Measurements from ENCODE around the gene ZNF124.

ZNF124 gene

GRCh38 chr1:247115141-247115510 lies 56.7 kb downstream of the ZNF124 start:
- Histone ChIP-seq H3K27ac (ENCODE audit: low read length, poor library complexity, severe bottlenecking) (no peak overlapping the region), H3K4me2 (ENCODE audit: low read length, poor library complexity, severe bottlenecking) (no peak overlapping the region), H3K27me3 (ENCODE audit: control insufficient read depth in 1 of 2, insufficient read depth in 1 of 2, low read length in 2 of 2) (no peaks in the 10 kb centered on the region), H2BK120ac (ENCODE audit: low read depth, low read length) (no peak overlapping the region), H3K9ac (ENCODE audit: low read length) (no peak overlapping the region), H2AFZ (ENCODE audit: low read depth, low read length) (no peak overlapping the region), H3K4me3 (ENCODE audit: insufficient read depth in 1 of 2, low read depth in 1 of 2, low read length in 2 of 2) (no peak overlapping the region), H3K36me3 (ENCODE audit: control insufficient read depth in 1 of 2, insufficient read depth in 2 of 2, low read depth in 1 of 2, low read length in 2 of 2) (no peaks in the 10 kb centered on the region), H3K4ac (ENCODE audit: low read depth in 1 of 2, low read length in 2 of 2) (no peak overlapping the region), H3K9me3 (ENCODE audit: control insufficient read depth, low read length) (no peaks in the 10 kb centered on the region), H3K79me1 (replicated peaks; ENCODE audit: low read length, poor library complexity, severe bottlenecking) (peaks cover 2% of the 10 kb centered on the region), H2BK15ac (ENCODE audit: low read depth, poor library complexity, severe bottlenecking) (no peak overlapping the region), H4K91ac (ENCODE audit: low read length) (no peak overlapping the region), H2BK12ac (ENCODE audit: low read length in 2 of 2) (no peak overlapping the region), H3K23ac (ENCODE audit: low read length in 2 of 2) (peak overlapping the region in 1 of 2 experiments; percentile 9), H2AK5ac (ENCODE audit: low read length, severe bottlenecking) (no peak overlapping the region), H2BK5ac (ENCODE audit: low read depth, low read length, poor library complexity, severe bottlenecking) (no peak overlapping the region), H3K4me1 (ENCODE audit: control insufficient read depth, insufficient read depth, low read depth, low read length) (peaks cover 25% of the 10 kb centered on the region), H3K14ac (ENCODE audit: low read length in 2 of 2) (no peak overlapping the region), H3K18ac (ENCODE audit: low read depth in 1 of 2, low read length in 2 of 2) (no peak overlapping the region), H4K8ac (ENCODE audit: low read length) (no peak overlapping the region)
- DNase-seq, result no peak
- WGBS, result 82% methylated on average over 5 of the region's 7 CpGs

- peaks cover 2% of the 10 kb centered on the region for H3K79me1 ChIP-seq (replicated peaks; ENCODE audit: low read length, poor library complexity, severe bottlenecking)
- no peak overlapping the region for H3K18ac ChIP-seq (ENCODE audit: low read depth in 1 of 2, low read length in 2 of 2)
- H3K14ac ChIP-seq (ENCODE audit: low read length in 2 of 2), result no peak overlapping the region
- no peak overlapping the region for H3K9ac ChIP-seq (ENCODE audit: low read length)
- H3K27me3 ChIP-seq (ENCODE audit: control insufficient read depth in 1 of 2, insufficient read depth in 1 of 2, low read length in 2 of 2), result no peaks in the 10 kb centered on the region
- H2BK120ac ChIP-seq (ENCODE audit: low read depth, low read length), result no peak overlapping the region
- H2BK5ac ChIP-seq (ENCODE audit: low read depth, low read length, poor library complexity, severe bottlenecking), result no peak overlapping the region
- no peaks in the 10 kb centered on the region for H3K9me3 ChIP-seq (ENCODE audit: control insufficient read depth, low read length)
- no peak overlapping the region for H3K4me2 ChIP-seq (ENCODE audit: low read length, poor library complexity, severe bottlenecking)
- H3K36me3 ChIP-seq (ENCODE audit: control insufficient read depth in 1 of 2, insufficient read depth in 2 of 2, low read depth in 1 of 2, low read length in 2 of 2), result no peaks in the 10 kb centered on the region
- no peak overlapping the region for H4K8ac ChIP-seq (ENCODE audit: low read length)
- H3K4me1 ChIP-seq (ENCODE audit: control insufficient read depth, insufficient read depth, low read depth, low read length), result peaks cover 25% of the 10 kb centered on the region
- peak overlapping the region in 1 of 2 experiments; percentile 15 for H3K4me3 ChIP-seq (ENCODE audit: insufficient read depth in 1 of 2, low read depth in 1 of 2, low read length in 2 of 2)
- no peak overlapping the region for H3K4ac ChIP-seq (ENCODE audit: low read depth in 1 of 2, low read length in 2 of 2)
- H4K91ac ChIP-seq (ENCODE audit: low read length), result no peak overlapping the region
- no peak overlapping the region for H2AFZ ChIP-seq (ENCODE audit: low read depth, low read length)
- no peak overlapping the region for H2BK12ac ChIP-seq (ENCODE audit: low read length in 2 of 2)
- H3K23ac ChIP-seq (ENCODE audit: low read length in 2 of 2), result no peak overlapping the region
- WGBS, result 90% methylated on average over 13 of the region's 13 CpGs
- no peak overlapping the region for H2AK5ac ChIP-seq (ENCODE audit: low read length, severe bottlenecking)
- DNase-seq, result no peak
- H2BK15ac ChIP-seq (ENCODE audit: low read depth, poor library complexity, severe bottlenecking), result no peak overlapping the region
- no peak overlapping the region for H3K27ac ChIP-seq (ENCODE audit: low read length, poor library complexity, severe bottlenecking)
These were observed 57.3 kb downstream of the ZNF124 start for GRCh38 chr1:247114351-247115140.

DNA sequence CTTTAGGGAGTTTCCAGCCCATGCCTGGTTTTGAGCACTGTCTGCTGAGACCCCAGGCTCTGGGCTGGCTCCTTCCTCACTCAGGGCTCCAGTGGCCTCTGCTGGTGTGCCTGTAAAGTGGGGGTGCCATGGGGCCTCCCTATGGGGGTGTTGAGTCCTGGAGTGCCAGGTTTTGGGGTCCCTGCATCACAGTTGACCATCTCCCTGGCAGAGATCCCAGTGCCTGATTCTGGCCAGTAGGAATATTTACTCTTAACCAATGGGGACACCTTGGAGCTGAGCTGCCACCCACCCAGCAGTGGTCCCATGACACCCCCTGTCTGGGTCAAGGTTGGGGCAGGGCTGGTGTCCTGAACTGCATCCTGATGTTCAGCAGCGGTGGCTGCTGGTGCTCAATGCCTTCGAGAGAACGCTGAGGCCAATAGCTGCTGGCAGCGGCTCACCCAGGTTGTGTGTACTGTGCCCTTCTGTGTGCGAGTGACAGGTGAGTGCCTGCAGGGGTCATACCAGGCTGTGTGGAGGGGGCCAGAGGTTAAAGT lies 58.0 kb downstream of the ZNF124 start:
- Histone ChIP-seq H3K27me3 (ENCODE audit: control insufficient read depth in 1 of 2, insufficient read depth in 1 of 2, low read length in 2 of 2) (no peaks in the 10 kb centered on the region), H3K23ac (ENCODE audit: low read length in 2 of 2) (no peak overlapping the region), H3K27ac (ENCODE audit: low read length, poor library complexity, severe bottlenecking) (no peak overlapping the region), H3K79me1 (replicated peaks; ENCODE audit: low read length, poor library complexity, severe bottlenecking) (peaks cover 2% of the 10 kb centered on the region), H3K9ac (ENCODE audit: low read length) (no peak overlapping the region), H4K91ac (ENCODE audit: low read length) (no peak overlapping the region), H2AFZ (ENCODE audit: low read depth, low read length) (no peak overlapping the region), H3K4me3 (ENCODE audit: insufficient read depth in 1 of 2, low read depth in 1 of 2, low read length in 2 of 2) (no peak overlapping the region), H3K9me3 (ENCODE audit: control insufficient read depth, low read length) (no peaks in the 10 kb centered on the region), H3K36me3 (ENCODE audit: control insufficient read depth in 1 of 2, insufficient read depth in 2 of 2, low read depth in 1 of 2, low read length in 2 of 2) (no peaks in the 10 kb centered on the region), H2BK15ac (ENCODE audit: low read depth, poor library complexity, severe bottlenecking) (no peak overlapping the region), H3K14ac (ENCODE audit: low read length in 2 of 2) (no peak overlapping the region), H2BK12ac (ENCODE audit: low read length in 2 of 2) (no peak overlapping the region), H3K4me2 (ENCODE audit: low read length, poor library complexity, severe bottlenecking) (no peak overlapping the region), H2BK120ac (ENCODE audit: low read depth, low read length) (no peak overlapping the region), H3K4ac (ENCODE audit: low read depth in 1 of 2, low read length in 2 of 2) (no peak overlapping the region), H3K18ac (ENCODE audit: low read depth in 1 of 2, low read length in 2 of 2) (no peak overlapping the region), H2AK5ac (ENCODE audit: low read length, severe bottlenecking) (no peak overlapping the region), H2BK5ac (ENCODE audit: low read depth, low read length, poor library complexity, severe bottlenecking) (no peak overlapping the region), H4K8ac (ENCODE audit: low read length) (no peak overlapping the region), H3K4me1 (ENCODE audit: control insufficient read depth, insufficient read depth, low read depth, low read length) (peaks cover 25% of the 10 kb centered on the region)
- DNase-seq, result no peak
- 89% methylated on average over 5 of the region's 5 CpGs for WGBS

- WGBS, result 86% methylated on average over 5 of the region's 5 CpGs
- Histone ChIP-seq H3K27me3 (ENCODE audit: control insufficient read depth in 1 of 2, insufficient read depth in 1 of 2, low read length in 2 of 2) (no peaks in the 10 kb centered on the region), H2BK12ac (ENCODE audit: low read length in 2 of 2) (no peak overlapping the region), H2AK5ac (ENCODE audit: low read length, severe bottlenecking) (no peak overlapping the region), H3K18ac (ENCODE audit: low read depth in 1 of 2, low read length in 2 of 2) (peak overlapping the region in 1 of 2 experiments; percentile 12), H4K8ac (ENCODE audit: low read length) (no peak overlapping the region), H3K36me3 (ENCODE audit: control insufficient read depth in 1 of 2, insufficient read depth in 2 of 2, low read depth in 1 of 2, low read length in 2 of 2) (no peaks in the 10 kb centered on the region), H3K4ac (ENCODE audit: low read depth in 1 of 2, low read length in 2 of 2) (no peak overlapping the region), H3K79me1 (replicated peaks; ENCODE audit: low read length, poor library complexity, severe bottlenecking) (peaks cover 2% of the 10 kb centered on the region), H3K9me3 (ENCODE audit: control insufficient read depth, low read length) (no peaks in the 10 kb centered on the region), H2BK15ac (ENCODE audit: low read depth, poor library complexity, severe bottlenecking) (no peak overlapping the region), H3K9ac (ENCODE audit: low read length) (no peak overlapping the region), H2AFZ (ENCODE audit: low read depth, low read length) (peak overlapping the region; percentile 23), H2BK5ac (ENCODE audit: low read depth, low read length, poor library complexity, severe bottlenecking) (no peak overlapping the region), H3K14ac (ENCODE audit: low read length in 2 of 2) (no peak overlapping the region), H3K23ac (ENCODE audit: low read length in 2 of 2) (peak overlapping the region in 1 of 2 experiments; percentile 40), H4K91ac (ENCODE audit: low read length) (no peak overlapping the region), H2BK120ac (ENCODE audit: low read depth, low read length) (no peak overlapping the region), H3K27ac (ENCODE audit: low read length, poor library complexity, severe bottlenecking) (no peak overlapping the region), H3K4me3 (ENCODE audit: insufficient read depth in 1 of 2, low read depth in 1 of 2, low read length in 2 of 2) (no peak overlapping the region), H3K4me2 (ENCODE audit: low read length, poor library complexity, severe bottlenecking) (no peak overlapping the region), H3K4me1 (ENCODE audit: control insufficient read depth, insufficient read depth, low read depth, low read length) (peaks cover 25% of the 10 kb centered on the region)
- DNase-seq, result no peak
These were observed 58.7 kb downstream of the ZNF124 start for GRCh38 chr1:247113094-247113497.
